K562 (cell line): Measurements from ENCODE around the gene BRAT1.
A peak's percentile ranks its signal among the peaks of the same experiment; 100 is the strongest.

Source experiments
- CREB1 ChIP-seq, 2 experiments: sonication (generic) in 1 of 2; formaldehyde crosslinking in 1 of 2; IDR thresholded peaks; 2 replicates each; pipeline versions ENCODE4 v1.6.1 to v1.8.0; 2012 to 2022; ENCODE audit warnings: inconsistent platforms in 1 of 2, mild to moderate bottlenecking in 1 of 2, missing genetic modification reagents in 1 of 2, moderate library complexity in 1 of 2
- HNRNPH1 ChIP-seq: fragments of 200-400 bp; formaldehyde crosslinking; optimal IDR thresholded peaks from 2 replicates; pipeline ENCODE3; 2017; ENCODE audit warnings: low read depth, mild to moderate bottlenecking, low read length, moderate library complexity
- MXD1 ChIP-seq: fragments of 250-450 bp; sonication (Bioruptor Pico); IDR thresholded peaks from 2 replicates; pipeline ENCODE4 v1.8.0; 2021; ENCODE audit warnings: borderline replicate concordance, mild to moderate bottlenecking, moderate library complexity; ENCODE audit not compliant: poor library complexity, severe bottlenecking
- NFXL1 ChIP-seq: fragments of 450-650 bp; formaldehyde crosslinking; IDR thresholded peaks from 2 replicates; pipeline ENCODE4 v1.4.0; 2021; ENCODE audit warnings: mild to moderate bottlenecking
- POLR2A ChIP-seq: fragments of 450-650 bp; conservative IDR thresholded peaks from 2 replicates; pipeline ENCODE4 v1.6.1; 2016
- SMARCC2 ChIP-seq: fragments of 450-650 bp; IDR thresholded peaks from 2 replicates; pipeline ENCODE4 v1.6.1; 2017; ENCODE audit warnings: antibody characterized with exemption, moderate library complexity, mild to moderate bottlenecking, low read depth
- STAT6 ChIP-seq: sonication (generic); formaldehyde crosslinking; IDR thresholded peaks from 2 replicates; pipeline ENCODE4 v1.8.1; 2023; ENCODE audit warnings: mild to moderate bottlenecking, missing genetic modification reagents
- TBP ChIP-seq: optimal IDR thresholded peaks from 2 replicates; pipeline ENCODE3; 2011; ENCODE audit warnings: low read depth, low read length, improper control_type of control experiment
- TOE1 ChIP-seq, 2 experiments: fragments of 450-650 bp in 1 of 2; sonication (generic) in 1 of 2; formaldehyde crosslinking in 1 of 2; IDR thresholded peaks; 2 replicates each; pipeline versions ENCODE4 v1.7.1 to v1.8.0; 2016 to 2022; ENCODE audit warnings: borderline replicate concordance in 2 of 2, mild to moderate bottlenecking in 2 of 2, antibody characterized with exemption in 1 of 2, inconsistent platforms in 1 of 2, low read depth in 1 of 2, missing genetic modification reagents in 1 of 2, moderate library complexity in 1 of 2
- ZNF274 ChIP-seq: IDR thresholded peaks from 2 replicates; pipeline ENCODE4 v1.6.1; 2011; ENCODE audit warnings: low read depth, mild to moderate bottlenecking, low read length, moderate library complexity, borderline replicate concordance
- ZNF354B ChIP-seq: fragments of 250-450 bp; sonication (Bioruptor Pico); IDR thresholded peaks from 2 replicates; pipeline ENCODE4 v1.4.0; 2020
- TF ChIP-seq, protein P1 (sequence below): fragments of 450-650 bp; IDR thresholded peaks from 2 replicates; pipeline ENCODE4 v1.6.1; 2016
- TF ChIP-seq, protein P2 (sequence below), 3 experiments: IDR thresholded peaks in 2 of 3; conservative IDR thresholded peaks in 1 of 3; 2 replicates each; pipeline ENCODE4 v1.5.1; 2011 to 2012; ENCODE audit warnings: low read length in 3 of 3, mild to moderate bottlenecking in 3 of 3, control low read depth in 2 of 3, improper control_type of control experiment in 1 of 3, inconsistent platforms in 1 of 3, low read depth in 1 of 3, mixed read lengths in 1 of 3, moderate library complexity in 1 of 3; ENCODE audit not compliant: insufficient read depth in 2 of 3
- TF ChIP-seq, protein P3 (sequence below): sonication (generic); formaldehyde crosslinking; IDR thresholded peaks from 2 replicates; pipeline ENCODE4 v1.8.1; 2023; ENCODE audit warnings: mild to moderate bottlenecking, missing genetic modification reagents

DNA sequence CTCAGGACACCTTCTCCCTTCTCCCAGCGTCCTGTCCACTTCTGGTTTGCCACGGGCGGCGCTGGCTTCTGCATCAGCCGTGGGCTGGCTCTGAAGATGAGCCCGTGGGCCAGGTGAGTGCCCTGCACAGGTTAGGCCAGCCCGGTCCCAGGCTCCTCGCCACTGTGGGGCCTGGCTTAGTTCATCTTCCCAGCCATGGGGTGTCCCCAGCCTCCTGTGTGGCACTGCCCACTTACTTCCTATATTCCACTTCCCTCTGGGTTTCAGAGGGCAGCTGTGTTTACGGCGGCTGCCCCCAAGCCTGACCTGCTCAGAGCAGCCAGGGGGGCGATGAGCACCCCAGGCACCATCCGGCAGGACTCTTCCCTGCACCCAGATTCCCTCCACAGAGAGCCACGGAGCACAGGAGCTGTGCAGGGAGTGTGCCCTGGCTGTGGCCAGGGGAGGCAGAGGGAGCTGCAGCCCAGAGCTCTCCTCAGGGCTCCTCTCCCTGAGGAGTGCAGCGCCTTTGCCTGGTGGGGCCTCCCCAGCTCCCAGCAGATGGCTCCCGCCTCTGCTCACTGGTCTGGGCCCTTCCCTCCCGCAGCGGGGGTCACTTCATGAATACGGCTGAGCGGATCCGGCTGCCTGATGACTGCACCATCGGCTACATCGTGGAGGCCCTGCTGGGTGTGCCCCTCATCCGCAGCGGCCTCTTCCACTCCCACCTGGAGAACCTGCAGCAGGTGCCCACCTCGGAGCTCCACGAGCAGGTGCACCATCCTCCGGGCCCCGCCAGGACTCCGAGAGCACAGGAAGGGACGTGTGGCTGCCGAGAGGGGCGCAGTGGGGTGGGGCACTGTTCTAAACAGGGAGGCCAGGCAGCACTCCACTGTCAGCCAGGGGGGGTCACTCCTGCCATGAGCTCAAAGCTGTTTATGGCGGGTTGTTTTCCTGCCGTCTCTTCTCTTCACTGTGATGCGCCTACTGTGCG lies 29.4 kb downstream of the BRAT1 start:
- no peak for TF ChIP-seq ZNF274
- no peak for TF ChIP-seq POLR2A
- no peak for TF ChIP-seq TOE1 (IDR thresholded peaks at IDR 0.05; ENCODE audit: borderline replicate concordance)
- TF ChIP-seq TOE1 (CRISPR knock-in tag; IDR thresholded peaks at IDR 0.05; ENCODE audit: borderline replicate concordance, low read depth): no peak
- no peak for TF ChIP-seq MXD1 (CRISPR knock-in tag)
- no peak for TF ChIP-seq HNRNPH1
- TF ChIP-seq NFXL1 (CRISPR knock-in tag): no peak
- no peak for TF ChIP-seq SMARCC2
- TF ChIP-seq, protein P1, sequence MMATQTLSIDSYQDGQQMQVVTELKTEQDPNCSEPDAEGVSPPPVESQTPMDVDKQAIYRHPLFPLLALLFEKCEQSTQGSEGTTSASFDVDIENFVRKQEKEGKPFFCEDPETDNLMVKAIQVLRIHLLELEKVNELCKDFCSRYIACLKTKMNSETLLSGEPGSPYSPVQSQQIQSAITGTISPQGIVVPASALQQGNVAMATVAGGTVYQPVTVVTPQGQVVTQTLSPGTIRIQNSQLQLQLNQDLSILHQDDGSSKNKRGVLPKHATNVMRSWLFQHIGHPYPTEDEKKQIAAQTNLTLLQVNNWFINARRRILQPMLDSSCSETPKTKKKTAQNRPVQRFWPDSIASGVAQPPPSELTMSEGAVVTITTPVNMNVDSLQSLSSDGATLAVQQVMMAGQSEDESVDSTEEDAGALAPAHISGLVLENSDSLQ: no peak
- TF ChIP-seq, protein P2, sequence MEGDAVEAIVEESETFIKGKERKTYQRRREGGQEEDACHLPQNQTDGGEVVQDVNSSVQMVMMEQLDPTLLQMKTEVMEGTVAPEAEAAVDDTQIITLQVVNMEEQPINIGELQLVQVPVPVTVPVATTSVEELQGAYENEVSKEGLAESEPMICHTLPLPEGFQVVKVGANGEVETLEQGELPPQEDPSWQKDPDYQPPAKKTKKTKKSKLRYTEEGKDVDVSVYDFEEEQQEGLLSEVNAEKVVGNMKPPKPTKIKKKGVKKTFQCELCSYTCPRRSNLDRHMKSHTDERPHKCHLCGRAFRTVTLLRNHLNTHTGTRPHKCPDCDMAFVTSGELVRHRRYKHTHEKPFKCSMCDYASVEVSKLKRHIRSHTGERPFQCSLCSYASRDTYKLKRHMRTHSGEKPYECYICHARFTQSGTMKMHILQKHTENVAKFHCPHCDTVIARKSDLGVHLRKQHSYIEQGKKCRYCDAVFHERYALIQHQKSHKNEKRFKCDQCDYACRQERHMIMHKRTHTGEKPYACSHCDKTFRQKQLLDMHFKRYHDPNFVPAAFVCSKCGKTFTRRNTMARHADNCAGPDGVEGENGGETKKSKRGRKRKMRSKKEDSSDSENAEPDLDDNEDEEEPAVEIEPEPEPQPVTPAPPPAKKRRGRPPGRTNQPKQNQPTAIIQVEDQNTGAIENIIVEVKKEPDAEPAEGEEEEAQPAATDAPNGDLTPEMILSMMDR (IDR thresholded peaks at IDR 0.05 in 2 of 3, conservative IDR thresholded peaks at IDR 0.05 in 1 of 3; ENCODE audit: insufficient read depth in 2 of 3, low read depth in 1 of 3, low read length in 3 of 3): peak in 2 of 3 experiments; percentile 16 to 66; a peak in 2 of 6 replicates
- TF ChIP-seq TBP: peak; percentile 22
- TF ChIP-seq STAT6: no peak
- no peak for TF ChIP-seq CREB1 (IDR thresholded peaks at IDR 0.05)
- TF ChIP-seq CREB1 (CRISPR knock-in tag; IDR thresholded peaks at IDR 0.05): no peak
- TF ChIP-seq ZNF354B (CRISPR knock-in tag): no peak
- TF ChIP-seq, protein P3, sequence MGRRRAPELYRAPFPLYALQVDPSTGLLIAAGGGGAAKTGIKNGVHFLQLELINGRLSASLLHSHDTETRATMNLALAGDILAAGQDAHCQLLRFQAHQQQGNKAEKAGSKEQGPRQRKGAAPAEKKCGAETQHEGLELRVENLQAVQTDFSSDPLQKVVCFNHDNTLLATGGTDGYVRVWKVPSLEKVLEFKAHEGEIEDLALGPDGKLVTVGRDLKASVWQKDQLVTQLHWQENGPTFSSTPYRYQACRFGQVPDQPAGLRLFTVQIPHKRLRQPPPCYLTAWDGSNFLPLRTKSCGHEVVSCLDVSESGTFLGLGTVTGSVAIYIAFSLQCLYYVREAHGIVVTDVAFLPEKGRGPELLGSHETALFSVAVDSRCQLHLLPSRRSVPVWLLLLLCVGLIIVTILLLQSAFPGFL (CRISPR knock-in tag): no peak
